ENCODE results near the gene NCKAP5L. TPM values are rescaled to one million over a fixed set of nuclear protein-coding genes. Genes with fewer than 3 reads are reported as not detected.
"Not testable (repeated sequence)": the region's sequence is repeated elsewhere in the genome, so short reads cannot be mapped to it uniquely, and the experiment has no call there.

Gene NCKAP5L
- polyA plus RNA-seq, 1 donor from 2014 or later, result 2.5 TPM

GRCh38 chr12:49792181-49792970, 35.8 kb downstream of the NCKAP5L start:
- H3K27ac Mint-ChIP-seq, result no peak overlapping the region

GRCh38 chr12:49791700-49792099, 36.5 kb downstream of the NCKAP5L start:
- H3K9me3 Mint-ChIP-seq, result peaks cover 0 to 5% (median 5%) of the 10 kb centered on the region in 3 donors
- no peak overlapping the region for H3K4me3 Mint-ChIP-seq
- no peaks in the 10 kb centered on the region for H3K4me1 Mint-ChIP-seq
- no peak overlapping the region for H3K27ac Mint-ChIP-seq
- no peaks in the 10 kb centered on the region for H3K27me3 Mint-ChIP-seq
- H3K36me3 Mint-ChIP-seq, result no peaks in the 10 kb centered on the region

More at GRCh38 chr12:49792181-49792970, 35.8 kb downstream of the NCKAP5L start:
- H3K27me3 Mint-ChIP-seq, result no peaks in the 10 kb centered on the region
- H3K4me1 Mint-ChIP-seq, result no peaks in the 10 kb centered on the region
- no peaks in the 10 kb centered on the region for H3K36me3 Mint-ChIP-seq
- H3K9me3 Mint-ChIP-seq, result peaks cover 0 to 5% (median 4%) of the 10 kb centered on the region in 3 donors
- no peak overlapping the region for H3K4me3 Mint-ChIP-seq

GRCh38 chr12:49790741-49791555, 37.3 kb downstream of the NCKAP5L start:
- Mint-ChIP-seq H3K9me3 (peaks cover 0 to 5% (median 5%) of the 10 kb centered on the region in 3 donors), H3K27me3 (no peaks in the 10 kb centered on the region), H3K4me3 (no peak overlapping the region), H3K36me3 (no peaks in the 10 kb centered on the region), H3K27ac (peak overlapping the region in 1 of 3 donors; percentile 50), H3K4me1 (no peaks in the 10 kb centered on the region)

- peaks cover 2% of the 10 kb centered on the region for H3K27me3 Mint-ChIP-seq
- H3K4me1 Mint-ChIP-seq, result no peaks in the 10 kb centered on the region
- no peak overlapping the region for H3K27ac Mint-ChIP-seq
- H3K36me3 Mint-ChIP-seq, result no peaks in the 10 kb centered on the region
- no peak overlapping the region for H3K4me3 Mint-ChIP-seq
- H3K9me3 Mint-ChIP-seq, result peaks cover 0 to 5% (median 5%) of the 10 kb centered on the region in 3 donors
Observed at GRCh38 chr12:49789992-49790391, 38.2 kb downstream of the NCKAP5L start.

GRCh38 chr12:49787672-49788071, 40.5 kb downstream of the NCKAP5L start:
- H3K4me3 Mint-ChIP-seq, result no peak overlapping the region
- H3K9me3 Mint-ChIP-seq, result peaks cover 0 to 5% (median 5%) of the 10 kb centered on the region in 3 donors
- H3K27ac Mint-ChIP-seq, result no peak overlapping the region
- peaks cover 6% of the 10 kb centered on the region for H3K27me3 Mint-ChIP-seq
- H3K4me1 Mint-ChIP-seq, result peaks cover 0 to 2% (median 0%) of the 10 kb centered on the region in 3 donors
- no peaks in the 10 kb centered on the region for H3K36me3 Mint-ChIP-seq

- Mint-ChIP-seq H3K9me3 (peaks cover 0 to 5% (median 5%) of the 10 kb centered on the region in 3 donors), H3K4me3 (no peak overlapping the region), H3K27ac (no peak overlapping the region), H3K4me1 (peaks cover 0 to 2% (median 0%) of the 10 kb centered on the region in 3 donors), H3K36me3 (no peaks in the 10 kb centered on the region), H3K27me3 (peaks cover 6% of the 10 kb centered on the region)
Observed at GRCh38 chr12:49784756-49785409, 43.3 kb downstream of the NCKAP5L start.

- H3K4me1 Mint-ChIP-seq, result peaks cover 0 to 3% (median 0%) of the 10 kb centered on the region in 3 donors
- peaks cover 10% of the 10 kb centered on the region for H3K27me3 Mint-ChIP-seq
- H3K9me3 Mint-ChIP-seq, result peaks cover 0 to 5% (median 5%) of the 10 kb centered on the region in 3 donors
- no peak overlapping the region for H3K4me3 Mint-ChIP-seq
- no peak overlapping the region for H3K27ac Mint-ChIP-seq
- H3K36me3 Mint-ChIP-seq, result no peaks in the 10 kb centered on the region
Observed at GRCh38 chr12:49783917-49784676, 44.1 kb downstream of the NCKAP5L start.

GRCh38 chr12:49780914-49781313, 47.3 kb downstream of the NCKAP5L start:
- H3K27me3 Mint-ChIP-seq, result peaks cover 14% of the 10 kb centered on the region
- H3K27ac Mint-ChIP-seq, H3K4me3 Mint-ChIP-seq, H3K36me3 Mint-ChIP-seq, H3K9me3 Mint-ChIP-seq: not testable (repeated sequence)
- H3K4me1 Mint-ChIP-seq, result peaks cover 5 to 14% (median 7%) of the 10 kb centered on the region in 3 donors

GRCh38 chr12:49779581-49779980, 48.6 kb downstream of the NCKAP5L start:
- H3K27ac Mint-ChIP-seq, result no peak overlapping the region
- H3K36me3 Mint-ChIP-seq, result no peaks in the 10 kb centered on the region
- H3K4me1 Mint-ChIP-seq, result peaks cover 5 to 14% (median 7%) of the 10 kb centered on the region in 3 donors
- no peaks in the 10 kb centered on the region for H3K9me3 Mint-ChIP-seq
- H3K4me3 Mint-ChIP-seq, result no peak overlapping the region
- peaks cover 11% of the 10 kb centered on the region for H3K27me3 Mint-ChIP-seq

GRCh38 chr12:49777800-49778748, 50.1 kb downstream of the NCKAP5L start:
- H3K27me3 Mint-ChIP-seq, result peaks cover 8% of the 10 kb centered on the region
- H3K9me3 Mint-ChIP-seq, result no peaks in the 10 kb centered on the region
- H3K36me3 Mint-ChIP-seq, result no peaks in the 10 kb centered on the region
- H3K27ac Mint-ChIP-seq, result no peak overlapping the region
- peaks cover 5 to 13% (median 7%) of the 10 kb centered on the region in 3 donors for H3K4me1 Mint-ChIP-seq
- peak overlapping the region in 2 of 4 donors; percentile 34 to 79 for H3K4me3 Mint-ChIP-seq

GRCh38 chr12:49777341-49777740, 50.9 kb downstream of the NCKAP5L start:
- Mint-ChIP-seq H3K27me3 (peaks cover 8% of the 10 kb centered on the region), H3K9me3 (no peaks in the 10 kb centered on the region), H3K27ac (no peak overlapping the region), H3K4me3 (no peak overlapping the region), H3K4me1 (peaks cover 5 to 13% (median 7%) of the 10 kb centered on the region in 3 donors), H3K36me3 (no peaks in the 10 kb centered on the region)

- Mint-ChIP-seq H3K4me3 (peak overlapping the region in 2 of 4 donors; percentile 13 to 56), H3K27ac (no peak overlapping the region), H3K9me3 (no peaks in the 10 kb centered on the region), H3K36me3 (no peaks in the 10 kb centered on the region), H3K27me3 (peaks cover 8% of the 10 kb centered on the region), H3K4me1 (peaks cover 5 to 13% (median 7%) of the 10 kb centered on the region in 3 donors)
Observed at GRCh38 chr12:49776858-49777257, 51.4 kb downstream of the NCKAP5L start.

GRCh38 chr12:49776413-49776812, 51.8 kb downstream of the NCKAP5L start:
- H3K4me3 Mint-ChIP-seq, result no peak overlapping the region
- H3K4me1 Mint-ChIP-seq, result peaks cover 5 to 13% (median 7%) of the 10 kb centered on the region in 3 donors
- no peak overlapping the region for H3K27ac Mint-ChIP-seq
- peaks cover 8% of the 10 kb centered on the region for H3K27me3 Mint-ChIP-seq
- no peaks in the 10 kb centered on the region for H3K9me3 Mint-ChIP-seq
- no peaks in the 10 kb centered on the region for H3K36me3 Mint-ChIP-seq

Data from IgD-negative memory B cell (primary cell).